GM10248 (cell line): ENCODE data around the gene FYN.

Experiments
- CTCF ChIA-PET: fragments of 300-600 bp; sonication (Branson Sonifier 250); formaldehyde crosslinking; extraction: SDS; loops from one replicate; lab custom pipeline; 2021; ENCODE audit warnings: antibody characterized with exemption; lab: Yijun Ruan, JAX
- POLR2A ChIA-PET: fragments of 350-650 bp; sonication (Branson Sonifier 250); formaldehyde crosslinking; extraction: SDS; loops from one replicate; lab custom pipeline; 2020; ENCODE audit warnings: antibody characterized with exemption; lab: Yijun Ruan, JAX
- DNase-seq: peaks from one replicate; pipeline ENCODE4 v3.0.0; 2012; ENCODE audit errors: extremely low spot score
- TF ChIP-seq, protein P1 (sequence below): IDR thresholded peaks from 2 replicates; pipeline ENCODE4 v1.5.1; 2012; ENCODE audit warnings: mild to moderate bottlenecking, low read depth; ENCODE audit errors: extremely low read depth, missing control alignments, control extremely low read depth

FYN gene

DNA sequence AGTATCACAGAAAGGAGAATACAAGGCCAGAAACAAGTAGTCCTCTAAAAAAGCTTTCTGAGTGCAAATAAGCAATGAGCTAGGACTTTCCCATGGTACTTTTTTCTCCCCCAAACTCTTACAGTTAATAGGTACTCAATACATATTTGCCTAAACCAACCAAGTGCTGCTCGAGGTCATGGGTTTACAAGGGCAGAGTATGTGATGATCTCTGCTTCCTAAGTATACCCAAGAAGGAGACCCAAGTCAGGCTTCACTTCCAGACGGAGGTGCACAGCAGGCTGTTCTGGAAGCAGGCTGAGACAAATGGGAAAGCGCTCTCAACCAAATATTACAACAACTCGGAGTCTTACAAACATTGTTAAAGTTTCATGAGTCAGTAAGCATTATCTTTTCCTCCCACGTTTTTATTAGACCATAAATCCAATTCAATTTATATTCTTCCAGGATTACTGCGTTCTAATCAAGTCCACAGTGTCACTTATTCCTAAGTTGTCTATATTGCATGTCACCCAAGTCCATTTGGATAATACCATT, 8.1 kb downstream of the FYN start:
- ChIA-PET CTCF (interaction anchor here (1.3 to 3.5 kb wide), 5 partner anchors 8 to 155 kb away, joined by 3 to 14 read pairs (median 7); partner anchors contain the start of gene FYN), POLR2A (no interaction called here)
- no peak for DNase-seq
- TF ChIP-seq, protein P1, sequence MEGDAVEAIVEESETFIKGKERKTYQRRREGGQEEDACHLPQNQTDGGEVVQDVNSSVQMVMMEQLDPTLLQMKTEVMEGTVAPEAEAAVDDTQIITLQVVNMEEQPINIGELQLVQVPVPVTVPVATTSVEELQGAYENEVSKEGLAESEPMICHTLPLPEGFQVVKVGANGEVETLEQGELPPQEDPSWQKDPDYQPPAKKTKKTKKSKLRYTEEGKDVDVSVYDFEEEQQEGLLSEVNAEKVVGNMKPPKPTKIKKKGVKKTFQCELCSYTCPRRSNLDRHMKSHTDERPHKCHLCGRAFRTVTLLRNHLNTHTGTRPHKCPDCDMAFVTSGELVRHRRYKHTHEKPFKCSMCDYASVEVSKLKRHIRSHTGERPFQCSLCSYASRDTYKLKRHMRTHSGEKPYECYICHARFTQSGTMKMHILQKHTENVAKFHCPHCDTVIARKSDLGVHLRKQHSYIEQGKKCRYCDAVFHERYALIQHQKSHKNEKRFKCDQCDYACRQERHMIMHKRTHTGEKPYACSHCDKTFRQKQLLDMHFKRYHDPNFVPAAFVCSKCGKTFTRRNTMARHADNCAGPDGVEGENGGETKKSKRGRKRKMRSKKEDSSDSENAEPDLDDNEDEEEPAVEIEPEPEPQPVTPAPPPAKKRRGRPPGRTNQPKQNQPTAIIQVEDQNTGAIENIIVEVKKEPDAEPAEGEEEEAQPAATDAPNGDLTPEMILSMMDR, result no peak

DNA sequence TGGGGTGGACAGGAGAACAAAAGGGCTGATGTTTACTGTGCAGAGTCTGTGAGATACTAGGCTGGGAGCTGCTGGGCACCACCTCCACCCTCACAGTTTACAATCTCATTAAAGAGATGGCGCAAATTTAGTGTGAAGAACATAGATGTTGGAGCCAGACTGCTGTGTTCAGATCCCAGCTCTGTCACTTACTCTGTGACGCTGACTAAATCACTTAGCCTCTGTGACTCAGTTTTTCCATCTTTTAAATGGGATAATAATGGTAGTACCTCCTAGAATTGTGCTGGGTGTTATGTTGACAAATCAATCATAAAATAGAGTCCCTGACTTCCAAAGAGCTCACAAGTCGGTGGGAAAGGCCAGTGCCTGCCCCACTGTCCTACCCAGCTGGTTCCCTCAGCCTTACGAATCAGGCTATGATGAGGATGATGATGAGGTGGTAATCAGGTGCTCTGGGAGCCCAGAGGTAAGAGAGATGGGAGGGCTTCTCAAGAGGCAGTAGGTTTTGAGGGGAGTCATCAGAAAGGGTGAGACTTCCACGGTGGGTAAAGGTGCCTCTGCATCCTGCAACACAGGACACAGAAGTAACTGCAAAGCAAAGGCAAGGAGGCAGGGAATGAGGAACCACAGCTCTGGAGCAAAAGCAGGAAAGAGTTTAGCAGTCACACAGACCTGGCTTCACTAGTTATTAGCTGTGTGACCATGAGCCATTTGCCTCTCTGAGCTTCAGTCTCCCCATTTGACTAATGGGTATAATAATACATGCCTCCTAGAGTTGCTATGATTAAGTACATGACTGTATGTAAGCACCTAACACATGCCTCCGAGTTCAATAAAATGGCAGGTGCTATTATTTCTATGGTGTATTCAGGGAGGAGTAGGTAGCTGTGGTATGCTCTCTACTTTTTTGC, 8.9 kb downstream of the FYN start:
- DNase-seq, result no peak
- POLR2A ChIA-PET, result no interaction called here
- TF ChIP-seq, protein P1, result no peak
- CTCF ChIA-PET, result interaction anchor here (1.2 to 3.5 kb wide), 6 partner anchors 9 to 154 kb away, joined by 3 to 14 read pairs (median 7); partner anchors contain the start of gene FYN

DNA sequence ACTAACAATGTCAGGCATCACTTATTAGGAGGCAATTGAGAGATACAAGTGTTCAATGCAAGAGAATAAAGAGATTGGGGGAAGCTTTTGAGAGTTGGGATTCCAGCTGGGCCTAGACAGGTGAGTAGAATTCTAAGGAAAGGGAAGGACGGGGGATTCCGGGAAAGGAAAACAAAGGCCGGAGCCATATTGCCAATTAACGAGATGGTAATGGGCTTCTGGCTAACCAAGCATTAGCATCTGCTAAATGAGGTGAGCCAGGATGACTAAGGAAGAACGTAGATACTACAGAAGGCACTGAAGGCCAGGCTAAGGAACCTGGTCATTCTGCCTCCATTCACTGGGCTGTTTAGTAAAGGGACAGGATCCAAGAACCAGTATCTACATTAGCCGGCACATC, 10.5 kb downstream of the FYN start:
- no peak for DNase-seq
- ChIA-PET POLR2A (no interaction called here), CTCF (interaction anchor here (1.0 to 3.5 kb wide), 4 partner anchors 8 to 15 kb away, joined by 3 to 14 read pairs (median 4); partner anchors contain the start of gene FYN)
- TF ChIP-seq, protein P1, result no peak

DNA sequence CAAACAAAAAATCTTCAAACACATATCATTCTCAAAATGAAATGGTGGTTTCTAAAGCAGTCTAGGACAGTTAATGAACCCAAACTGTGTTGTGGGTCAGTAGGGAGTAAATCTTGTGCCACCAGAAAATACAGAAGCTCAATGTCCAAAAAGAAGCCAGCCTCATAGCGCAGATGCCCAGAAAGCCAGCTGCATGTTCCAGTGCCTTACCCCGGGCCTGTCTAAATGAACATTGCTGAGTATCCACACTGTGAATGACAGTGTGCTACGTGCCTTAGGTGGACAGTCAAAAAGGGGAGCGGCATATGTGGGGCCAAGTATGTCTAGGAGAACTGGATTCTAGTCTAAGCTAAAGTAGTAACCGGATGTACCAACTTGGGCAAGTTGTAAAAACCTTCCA, 10.9 kb downstream of the FYN start:
- CTCF ChIA-PET, result interaction anchor here (0.8 to 3.5 kb wide), 6 partner anchors 8 to 33 kb away, joined by 3 to 14 read pairs (median 4); partner anchors contain the start of gene FYN
- TF ChIP-seq, protein P1, result no peak

DNA sequence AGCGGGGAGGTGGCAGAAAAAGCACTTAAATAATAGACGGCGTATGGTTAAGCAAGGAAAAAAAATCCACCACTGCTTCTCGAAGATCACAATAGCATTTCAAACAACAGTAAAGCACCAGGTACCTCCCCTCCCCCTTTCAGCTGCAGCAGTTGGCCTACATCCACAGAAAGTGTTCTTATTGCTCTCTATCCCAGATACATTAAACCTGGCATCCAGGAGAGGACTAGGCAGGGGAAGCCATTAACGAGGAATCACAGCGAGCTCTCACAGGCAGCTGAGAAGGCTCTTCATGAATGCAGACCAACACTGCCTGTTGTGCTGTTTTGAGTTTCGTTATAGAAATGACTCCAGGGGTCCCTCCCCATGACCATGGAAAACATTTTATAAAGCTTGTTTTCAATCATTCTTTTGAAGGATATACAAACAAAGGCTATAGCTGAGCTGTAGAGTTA, 11.8 kb downstream of the FYN start:
- TF ChIP-seq, protein P1, result no peak
- ChIA-PET CTCF (interaction anchor here (0.8 to 1.7 kb wide), 5 partner anchors 10 to 32 kb away, joined by 3 to 5 read pairs (median 4); partner anchors contain the start of gene FYN), POLR2A (interaction anchor here (1.1 kb wide), 1 partner anchor 16 kb away, joined by 3 read pairs; no protein-coding TSS in a partner anchor)
- DNase-seq, result no peak

More for the DNA sequence above, 10.9 kb downstream of the FYN start:
- POLR2A ChIA-PET, result interaction anchor here (0.5 to 1.1 kb wide), 2 partner anchors 17 to 121 kb away, joined by 3 to 5 read pairs; no protein-coding TSS in a partner anchor
- no peak for DNase-seq

DNA sequence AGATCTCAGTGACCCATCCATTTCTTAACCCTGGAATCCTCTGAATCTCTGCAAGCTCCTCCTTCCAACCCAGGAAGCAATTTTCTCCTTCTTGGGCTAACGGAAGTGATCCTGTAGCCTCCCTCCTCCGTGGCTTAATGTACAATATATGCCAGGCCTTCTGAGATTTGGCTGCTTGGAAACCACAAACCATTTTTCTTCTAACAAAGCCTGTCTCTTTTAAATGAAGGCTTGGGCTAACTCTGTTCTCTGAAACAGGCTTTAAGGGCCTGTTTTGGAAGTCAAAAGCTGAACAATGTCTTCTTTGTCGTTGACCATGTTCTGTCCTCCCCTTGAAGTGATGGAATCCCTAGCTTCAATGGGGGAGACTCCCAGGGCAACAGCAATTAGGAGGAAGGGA, 14.9 kb downstream of the FYN start:
- TF ChIP-seq, protein P1, result no peak
- POLR2A ChIA-PET, result no interaction called here
- CTCF ChIA-PET, result interaction anchor here (0.9 to 2.1 kb wide), 3 partner anchors 12 to 599 kb away, joined by 3 to 6 read pairs (median 4); a partner anchor contains a TSS
- DNase-seq, result no peak
